ACC112 (cell line): ENCODE data around the gene CYRIA.

ENCODE experiments used
- H2AFZ ChIP-seq: fragments of 200-600 bp; sonication (generic); one replicate; pipeline ENCODE4 v1.6.0; 2017; ENCODE audit warnings: antibody characterized with exemption, low read length; ENCODE audit not compliant: unreplicated experiment
- H3K27ac ChIP-seq: fragments of 200-600 bp; sonication (generic); 2 replicates; pipeline ENCODE4 v1.5.1; 2014; ENCODE audit warnings: low read depth, mild to moderate bottlenecking, antibody characterized with exemption, low read length, moderate library complexity
- H3K27me3 ChIP-seq: fragments of 200-600 bp; sonication (generic); 2 replicates; pipeline ENCODE4 v1.6.1; 2014; ENCODE audit warnings: mild to moderate bottlenecking, antibody characterized with exemption, low read length, moderate library complexity, mixed read lengths; ENCODE audit not compliant: insufficient read depth
- H3K36me3 ChIP-seq: fragments of 200-600 bp; sonication (generic); 2 replicates; pipeline ENCODE4 v1.6.1; 2016; ENCODE audit warnings: mild to moderate bottlenecking, antibody characterized with exemption, low read length, moderate library complexity, mixed read lengths; ENCODE audit not compliant: insufficient read depth
- H3K4me1 ChIP-seq: fragments of 200-600 bp; sonication (generic); one replicate; pipeline ENCODE4 v1.6.1; 2016; ENCODE audit warnings: low read length, mixed read lengths; ENCODE audit not compliant: insufficient read depth, unreplicated experiment, control insufficient read depth
- H3K4me3 ChIP-seq: fragments of 200-600 bp; sonication (generic); 2 replicates; pipeline ENCODE4 v1.5.1; 2014; ENCODE audit warnings: mild to moderate bottlenecking, low read depth, low read length
- H3K79me2 ChIP-seq: fragments of 200-600 bp; sonication (generic); one replicate; pipeline ENCODE4 v1.6.0; 2016; ENCODE audit warnings: low read length; ENCODE audit not compliant: control insufficient read depth, unreplicated experiment, insufficient read depth

The CYRIA gene

GRCh38 chr2:16621316-16621715 lies 44.3 kb downstream of the CYRIA start:
- Histone ChIP-seq H3K79me2 (no peaks in the 10 kb centered on the region), H2AFZ (no peak overlapping the region), H3K4me3 (no peak overlapping the region), H3K27me3 (no peaks in the 10 kb centered on the region), H3K4me1 (peaks cover 9% of the 10 kb centered on the region), H3K27ac (no peak overlapping the region), H3K36me3 (no peaks in the 10 kb centered on the region)

GRCh38 chr2:16620590-16620989 lies 45.0 kb downstream of the CYRIA start:
- Histone ChIP-seq H2AFZ (no peak overlapping the region), H3K27me3 (no peaks in the 10 kb centered on the region), H3K36me3 (no peaks in the 10 kb centered on the region), H3K4me3 (no peak overlapping the region), H3K4me1 (peaks cover 4% of the 10 kb centered on the region), H3K79me2 (no peaks in the 10 kb centered on the region), H3K27ac (no peak overlapping the region)

GRCh38 chr2:16619576-16620245 lies 45.9 kb downstream of the CYRIA start:
- no peak overlapping the region for H3K4me3 ChIP-seq
- H3K27ac ChIP-seq, result no peak overlapping the region
- 0 out of 2 replicates have a peak, but pooled peaks cover 2% of the 10 kb centered on the region for H3K27me3 ChIP-seq
- no peaks in the 10 kb centered on the region for H3K79me2 ChIP-seq
- H3K4me1 ChIP-seq, result peaks cover 2% of the 10 kb centered on the region
- no peaks in the 10 kb centered on the region for H3K36me3 ChIP-seq
- no peak overlapping the region for H2AFZ ChIP-seq

GRCh38 chr2:16617282-16618266 lies 48.1 kb downstream of the CYRIA start:
- H2AFZ ChIP-seq, result no peak overlapping the region
- peaks cover 9% of the 10 kb centered on the region for H3K4me1 ChIP-seq
- H3K79me2 ChIP-seq, result no peaks in the 10 kb centered on the region
- H3K4me3 ChIP-seq, result no peak overlapping the region
- H3K27ac ChIP-seq, result no peak overlapping the region
- H3K36me3 ChIP-seq, result no peaks in the 10 kb centered on the region
- H3K27me3 ChIP-seq, result 0 out of 2 replicates have a peak, but pooled peaks cover 6% of the 10 kb centered on the region
